Measurements from ENCODE around the gene RBM26. TPM values are rescaled to one million over a fixed set of nuclear protein-coding genes. Genes with fewer than 3 reads are reported as not detected.
A peak's percentile ranks its signal among the peaks of the same experiment; 100 is the strongest.

RBM26 gene
- total and polyA plus RNA-seq, 2 experiments from 2014 or later, result 22.9 to 41.3 TPM

DNA sequence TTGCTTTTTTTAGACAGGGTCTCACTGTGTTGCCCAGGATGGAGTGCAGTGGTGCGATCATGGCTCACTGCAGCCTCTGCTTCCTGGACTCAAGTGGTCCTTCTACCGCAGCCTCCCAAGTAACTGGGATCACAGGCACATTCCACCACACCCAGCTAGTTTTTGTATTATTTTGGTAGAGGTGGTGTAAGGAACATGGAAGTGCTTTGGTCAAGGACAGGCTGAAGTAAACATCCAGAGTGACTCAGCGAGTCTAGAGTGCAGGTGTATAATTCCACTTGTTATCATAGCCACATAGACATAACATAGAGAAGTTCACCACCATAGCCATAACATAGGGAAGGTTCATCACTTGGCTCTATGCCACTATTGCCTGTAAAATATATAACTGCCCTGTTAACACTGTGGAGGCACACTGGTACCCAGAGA lies 98.6 kb downstream of the RBM26 start:
- Histone ChIP-seq H3K27ac (no peak overlapping the region), H3K4me1 (ENCODE audit: low read depth) (no peaks in the 10 kb centered on the region), H3K27me3 (no peaks in the 10 kb centered on the region), H3K9me3 (ENCODE audit: low read depth) (no peaks in the 10 kb centered on the region), H3K36me3 (no peaks in the 10 kb centered on the region), H3K4me3 (no peak overlapping the region)
- DNase-seq (ENCODE audit: low read depth in 1 of 2, low spot score in 1 of 2), result no peak
- TF ChIP-seq, protein P1, sequence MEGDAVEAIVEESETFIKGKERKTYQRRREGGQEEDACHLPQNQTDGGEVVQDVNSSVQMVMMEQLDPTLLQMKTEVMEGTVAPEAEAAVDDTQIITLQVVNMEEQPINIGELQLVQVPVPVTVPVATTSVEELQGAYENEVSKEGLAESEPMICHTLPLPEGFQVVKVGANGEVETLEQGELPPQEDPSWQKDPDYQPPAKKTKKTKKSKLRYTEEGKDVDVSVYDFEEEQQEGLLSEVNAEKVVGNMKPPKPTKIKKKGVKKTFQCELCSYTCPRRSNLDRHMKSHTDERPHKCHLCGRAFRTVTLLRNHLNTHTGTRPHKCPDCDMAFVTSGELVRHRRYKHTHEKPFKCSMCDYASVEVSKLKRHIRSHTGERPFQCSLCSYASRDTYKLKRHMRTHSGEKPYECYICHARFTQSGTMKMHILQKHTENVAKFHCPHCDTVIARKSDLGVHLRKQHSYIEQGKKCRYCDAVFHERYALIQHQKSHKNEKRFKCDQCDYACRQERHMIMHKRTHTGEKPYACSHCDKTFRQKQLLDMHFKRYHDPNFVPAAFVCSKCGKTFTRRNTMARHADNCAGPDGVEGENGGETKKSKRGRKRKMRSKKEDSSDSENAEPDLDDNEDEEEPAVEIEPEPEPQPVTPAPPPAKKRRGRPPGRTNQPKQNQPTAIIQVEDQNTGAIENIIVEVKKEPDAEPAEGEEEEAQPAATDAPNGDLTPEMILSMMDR (IDR thresholded peaks at IDR 0.05; ENCODE audit: low read depth, low read length), result no peak

DNA sequence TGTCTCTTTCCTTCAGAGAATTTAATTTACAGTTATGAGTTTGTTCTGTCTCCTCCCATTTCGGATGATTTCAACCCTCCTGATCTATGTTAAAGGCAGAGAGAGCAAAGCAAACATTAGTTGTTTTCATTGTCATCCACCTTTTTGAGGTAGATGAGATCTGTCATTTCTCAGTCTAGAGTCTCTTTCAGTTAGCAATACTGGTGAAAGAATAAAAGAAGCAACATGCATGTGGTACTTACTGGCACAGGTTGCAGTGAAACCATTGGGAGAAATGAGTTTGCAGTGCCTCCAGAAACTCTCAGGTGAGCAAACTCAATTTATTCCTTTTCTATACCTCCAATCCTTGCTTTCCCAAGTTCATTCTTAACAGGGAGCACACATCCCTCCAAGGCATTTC lies 99.4 kb downstream of the RBM26 start:
- H3K36me3 ChIP-seq, result no peaks in the 10 kb centered on the region
- H3K27me3 ChIP-seq, result no peaks in the 10 kb centered on the region
- no peak overlapping the region for H3K4me3 ChIP-seq
- H3K4me1 ChIP-seq (ENCODE audit: low read depth), result no peaks in the 10 kb centered on the region
- H3K27ac ChIP-seq, result no peak overlapping the region
- no peaks in the 10 kb centered on the region for H3K9me3 ChIP-seq (ENCODE audit: low read depth)
- no peak for DNase-seq (ENCODE audit: low read depth in 1 of 2, low spot score in 1 of 2)
- TF ChIP-seq, protein P1 (IDR thresholded peaks at IDR 0.05; ENCODE audit: low read depth, low read length), result no peak

DNA sequence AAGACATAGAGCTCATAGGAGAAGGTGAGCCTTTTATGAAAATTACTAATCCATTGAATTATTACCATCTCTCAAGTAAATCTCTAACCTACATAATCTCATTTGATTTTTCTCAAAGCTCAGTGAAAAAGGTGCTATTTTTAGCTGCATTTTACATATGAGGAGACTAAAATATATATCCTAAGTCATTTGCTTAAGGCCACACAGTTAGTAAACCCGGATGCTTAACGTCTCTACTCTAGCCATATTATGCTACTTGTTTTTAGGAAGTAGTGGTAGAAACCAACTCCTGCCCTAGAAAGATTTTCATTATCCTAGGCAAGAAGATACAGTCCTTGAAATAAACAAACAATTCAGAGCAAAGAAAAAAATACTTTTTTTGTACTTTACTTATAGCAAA lies 108.9 kb downstream of the RBM26 start:
- TF ChIP-seq, protein P1 (IDR thresholded peaks at IDR 0.05; ENCODE audit: low read depth, low read length), result no peak
- DNase-seq (ENCODE audit: low read depth in 1 of 2, low spot score in 1 of 2), result no peak
- H3K4me3 ChIP-seq, result no peak overlapping the region
- no peaks in the 10 kb centered on the region for H3K4me1 ChIP-seq (ENCODE audit: low read depth)
- no peaks in the 10 kb centered on the region for H3K27me3 ChIP-seq
- no peak overlapping the region for H3K27ac ChIP-seq
- H3K36me3 ChIP-seq, result no peaks in the 10 kb centered on the region
- H3K9me3 ChIP-seq (ENCODE audit: low read depth), result no peaks in the 10 kb centered on the region

DNA sequence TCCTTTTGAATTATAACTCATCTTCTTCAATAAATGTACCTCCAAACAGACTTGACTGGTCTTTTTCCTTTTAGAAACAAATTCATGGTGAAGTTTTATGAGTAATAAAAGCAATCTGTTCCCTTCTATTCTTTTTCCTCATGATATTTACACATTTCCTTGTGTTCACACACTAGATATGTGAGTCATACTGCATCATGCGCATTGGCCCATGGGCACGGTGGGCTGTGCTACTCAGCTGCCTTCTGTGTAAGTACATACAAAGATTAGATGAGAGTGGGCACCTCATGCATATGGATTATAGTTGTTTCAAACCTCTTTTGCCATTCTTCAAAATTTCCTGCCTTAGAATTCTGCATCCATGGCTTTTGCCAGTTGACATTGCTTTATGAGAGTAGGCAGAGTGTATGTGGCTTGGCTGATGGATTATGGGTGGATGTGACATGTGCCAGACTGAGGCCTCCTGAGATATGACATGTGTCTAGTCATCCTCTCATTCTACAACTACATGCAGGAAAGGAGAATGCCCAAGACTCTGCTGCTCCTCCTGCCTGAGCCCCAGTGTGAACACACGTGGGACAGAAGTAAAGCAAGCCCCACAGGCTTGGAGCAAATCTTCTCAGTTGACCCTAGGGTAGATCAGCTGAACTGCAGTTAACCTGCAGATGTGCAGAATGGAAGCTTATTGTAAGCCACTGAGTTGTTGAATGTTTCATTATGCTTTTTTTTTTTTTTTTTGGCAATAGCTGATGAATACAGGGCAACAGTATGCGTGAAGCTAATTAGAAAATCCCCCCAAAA lies 109.9 kb downstream of the RBM26 start:
- H3K27ac ChIP-seq, result no peak overlapping the region
- TF ChIP-seq, protein P1 (IDR thresholded peaks at IDR 0.05; ENCODE audit: low read depth, low read length), result no peak
- H3K27me3 ChIP-seq, result no peaks in the 10 kb centered on the region
- peaks cover under 1% of the 10 kb centered on the region for H3K4me1 ChIP-seq (ENCODE audit: low read depth)
- no peak overlapping the region for H3K4me3 ChIP-seq
- no peaks in the 10 kb centered on the region for H3K36me3 ChIP-seq
- H3K9me3 ChIP-seq (ENCODE audit: low read depth), result no peaks in the 10 kb centered on the region
- DNase-seq (ENCODE audit: low read depth in 1 of 2, low spot score in 1 of 2), result no peak

DNA sequence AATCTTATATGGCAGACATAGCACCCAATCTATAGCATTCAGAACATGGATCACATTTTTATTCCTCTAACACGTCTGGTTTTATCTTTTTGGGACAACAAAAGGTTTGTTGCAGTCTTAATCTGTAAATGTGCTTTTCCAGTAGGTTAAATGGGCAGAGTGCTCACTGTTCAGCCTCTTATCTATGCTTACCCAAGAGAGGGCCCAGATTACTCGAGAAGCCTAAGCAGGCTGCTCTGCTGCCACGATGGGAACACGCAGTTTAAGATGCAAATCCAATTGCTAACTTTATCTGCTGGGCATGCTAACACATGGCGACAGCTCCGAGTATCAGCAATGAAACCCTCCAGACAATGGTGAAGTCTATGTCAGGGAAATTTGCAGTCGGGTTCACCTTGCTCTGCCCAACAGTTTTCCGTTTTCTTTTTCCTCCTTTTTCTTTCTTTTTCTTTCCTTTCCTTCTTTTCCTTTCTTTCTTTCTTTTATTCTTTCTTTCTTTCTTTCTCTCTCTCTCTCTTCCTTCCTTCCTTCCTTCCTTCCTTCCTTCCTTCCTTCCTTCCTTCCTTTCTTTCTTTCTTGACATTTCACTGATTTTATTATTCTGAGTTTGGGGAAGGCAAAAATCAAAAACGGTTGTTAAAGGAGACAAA lies 115.3 kb downstream of the RBM26 start:
- H3K27me3 ChIP-seq, result no peaks in the 10 kb centered on the region
- peaks cover 7% of the 10 kb centered on the region for H3K4me1 ChIP-seq (ENCODE audit: low read depth)
- TF ChIP-seq, protein P1 (IDR thresholded peaks at IDR 0.05; ENCODE audit: low read depth, low read length), result no peak
- H3K4me3 ChIP-seq, result no peak overlapping the region
- DNase-seq (ENCODE audit: low read depth in 1 of 2, low spot score in 1 of 2), result peak; percentile 22 to 73
- H3K9me3 ChIP-seq (ENCODE audit: low read depth), result no peaks in the 10 kb centered on the region
- H3K27ac ChIP-seq, result no peak overlapping the region
- H3K36me3 ChIP-seq, result no peaks in the 10 kb centered on the region

Measured in cardiac muscle cell (in vitro differentiated cells and primary cell).